ENCODE results near the gene OGFOD3. TPM values are rescaled to one million over a fixed set of nuclear protein-coding genes. Genes with fewer than 3 reads are reported as not detected.

Gene OGFOD3
- total and polyA plus RNA-seq, 2 donors (not counting 3 experiments of a cell fraction or from before 2014, with no cell fraction given), result 31.7 to 34.8 TPM

GRCh38 chr17:82446124-82446523, 27.7 kb upstream of the OGFOD3 start:
- Histone ChIP-seq H3K4me2 (ENCODE audit: insufficient read depth, low read length) (no peak overlapping the region), H3K4me3 (replicated peaks in 1 of 3; ENCODE audit: insufficient read depth in 1 of 3, low read depth in 1 of 3, low read length in 3 of 3) (no peak overlapping the region), H3K4me1 (ENCODE audit: control insufficient read depth, extremely low read depth, insufficient read depth, low read length) (peaks cover 4% of the 10 kb centered on the region), H3K36me3 (ENCODE audit: control insufficient read depth in 2 of 2, extremely low read depth in 1 of 2, insufficient read depth in 2 of 2, low read length in 2 of 2) (peaks cover 0 to 13% of the 10 kb centered on the region in 2 experiments), H3K79me2 (ENCODE audit: control insufficient read depth, insufficient read depth, low read length) (peaks cover 3% of the 10 kb centered on the region), H3K27me3 (ENCODE audit: control insufficient read depth in 2 of 2, insufficient read depth in 2 of 2, low read length in 2 of 2) (no peaks in the 10 kb centered on the region), H3K9ac (replicated peaks; ENCODE audit: extremely low read depth, insufficient read depth, low read length) (no peak overlapping the region), H2AFZ (ENCODE audit: low read depth, low read length) (no peak overlapping the region), H4K20me1 (replicated peaks; ENCODE audit: control insufficient read depth, extremely low read depth, insufficient read depth, low read length) (no peaks in the 10 kb centered on the region), H3K9me1 (replicated peaks; ENCODE audit: control insufficient read depth, extremely low read depth, insufficient read depth, low read length) (no peaks in the 10 kb centered on the region), H3K9me3 (replicated peaks; ENCODE audit: control insufficient read depth, insufficient read depth, low read length) (no peaks in the 10 kb centered on the region), H3K27ac (ENCODE audit: insufficient read depth, low read depth, low read length) (no peak overlapping the region)
- FAIRE-seq (no peak), DNase-seq (ENCODE audit: low read depth, low spot score) (no peak)
- CTCF ChIA-PET, result no interaction called here
- dilution Hi-C loops (cut with MboI; ENCODE audit: extremely low pct_ligation_motif_present, low sequenced_read_pairs), result no loop called here
- intact Hi-C loops (cut with micrococcal nuclease), result no loop called here
- POLR2A ChIA-PET, result no interaction called here
- TF ChIP-seq JUN (IDR thresholded peaks at IDR 0.05; ENCODE audit: borderline replicate concordance, insufficient read depth, insufficient read length, low read depth), result no peak
- BruUV-seq (replicated peaks), result no TSS peak

GRCh38 chr17:82445542-82445941, 27.2 kb upstream of the OGFOD3 start:
- Histone ChIP-seq H3K27me3 (ENCODE audit: control insufficient read depth in 2 of 2, insufficient read depth in 2 of 2, low read length in 2 of 2) (no peaks in the 10 kb centered on the region), H3K4me3 (replicated peaks in 1 of 3; ENCODE audit: insufficient read depth in 1 of 3, low read depth in 1 of 3, low read length in 3 of 3) (no peak overlapping the region), H3K36me3 (ENCODE audit: control insufficient read depth in 2 of 2, extremely low read depth in 1 of 2, insufficient read depth in 2 of 2, low read length in 2 of 2) (peaks cover 0 to 13% of the 10 kb centered on the region in 2 experiments), H3K4me1 (ENCODE audit: control insufficient read depth, extremely low read depth, insufficient read depth, low read length) (no peaks in the 10 kb centered on the region), H4K20me1 (replicated peaks; ENCODE audit: control insufficient read depth, extremely low read depth, insufficient read depth, low read length) (no peaks in the 10 kb centered on the region), H3K27ac (ENCODE audit: insufficient read depth, low read depth, low read length) (no peak overlapping the region), H3K4me2 (ENCODE audit: insufficient read depth, low read length) (no peak overlapping the region), H3K79me2 (ENCODE audit: control insufficient read depth, insufficient read depth, low read length) (peaks cover 3% of the 10 kb centered on the region), H3K9me1 (replicated peaks; ENCODE audit: control insufficient read depth, extremely low read depth, insufficient read depth, low read length) (no peaks in the 10 kb centered on the region), H2AFZ (ENCODE audit: low read depth, low read length) (no peak overlapping the region), H3K9ac (replicated peaks; ENCODE audit: extremely low read depth, insufficient read depth, low read length) (no peak overlapping the region), H3K9me3 (replicated peaks; ENCODE audit: control insufficient read depth, insufficient read depth, low read length) (no peaks in the 10 kb centered on the region)
- DNase-seq (ENCODE audit: low read depth, low spot score), result no peak
- intact Hi-C loops (cut with micrococcal nuclease) (no loop called here), dilution Hi-C loops (cut with MboI; ENCODE audit: extremely low pct_ligation_motif_present, low sequenced_read_pairs) (no loop called here)
- POLR2A ChIA-PET, result no interaction called here
- no peak for FAIRE-seq
- no TSS peak for BruUV-seq (replicated peaks)
- CTCF ChIA-PET, result no interaction called here
- no peak for TF ChIP-seq MYC (IDR thresholded peaks at IDR 0.05; ENCODE audit: low read depth, low read length)
- TF ChIP-seq GATA2 (IDR thresholded peaks at IDR 0.05; ENCODE audit: insufficient read depth, insufficient read length, low read depth, low read length), result no peak
- TF ChIP-seq CTCF (IDR thresholded peaks at IDR 0.05; ENCODE audit: extremely low read depth in 1 of 2, insufficient read depth in 1 of 2, low read depth in 1 of 2, low read length in 2 of 2), result no peak
- TF ChIP-seq JUN (IDR thresholded peaks at IDR 0.05; ENCODE audit: borderline replicate concordance, insufficient read depth, insufficient read length, low read depth), result no peak
- TF ChIP-seq EZH2 (IDR thresholded peaks at IDR 0.05; ENCODE audit: borderline replicate concordance, low read depth, low read length, severe bottlenecking), result no peak
- TF ChIP-seq FOS (IDR thresholded peaks at IDR 0.05; ENCODE audit: borderline replicate concordance, insufficient read depth, low read length), result no peak
- no peak for TF ChIP-seq MAX (IDR thresholded peaks at IDR 0.05; ENCODE audit: insufficient read depth, insufficient read length)
- TF ChIP-seq POLR2A (IDR thresholded peaks at IDR 0.05; ENCODE audit: low read depth, low read length), result no peak

All from endothelial cell of umbilical vein (primary cell).